DMS153 treated with DMSO at 0.1 percent for 48 hours (cell line): ENCODE data around the gene CIT.

Experiments used
- DNase-seq: peaks from one replicate; lab custom pipeline; 2025; ENCODE audit not compliant: unreplicated experiment; lab: John Stamatoyannopoulos, UW

Gene CIT

GRCh38 chr12:119705182-119705581 is 171.9 kb downstream of the CIT start:
- DNase-seq: no peak

- DNase-seq: no peak
Observed at GRCh38 chr12:119704065-119704747, 172.9 kb downstream of the CIT start.

- DNase-seq: no peak
Observed at GRCh38 chr12:119700078-119700477, 177.0 kb downstream of the CIT start.

- no peak for DNase-seq
Observed at GRCh38 chr12:119699199-119699760, 177.8 kb downstream of the CIT start.

DNA sequence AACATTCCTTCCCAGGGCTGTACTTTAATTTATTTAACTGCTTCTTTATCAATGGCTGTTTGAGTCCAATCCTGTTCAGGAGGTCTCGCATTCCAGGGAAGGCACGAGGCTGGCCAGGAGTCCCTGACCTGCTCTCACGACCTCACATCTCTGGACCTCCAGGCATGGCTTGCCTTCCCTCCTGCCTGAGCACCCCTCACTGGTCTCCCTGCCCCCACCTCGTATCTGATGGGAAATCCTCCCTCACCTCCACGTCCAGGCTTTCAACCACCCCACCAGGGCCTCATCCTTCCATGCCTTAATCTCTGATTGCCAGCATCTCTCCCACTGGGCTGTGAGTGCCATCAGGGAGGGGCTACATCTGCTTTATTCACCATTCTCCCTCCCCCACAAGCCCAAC is 180.2 kb downstream of the CIT start:
- DNase-seq: no peak

DNA sequence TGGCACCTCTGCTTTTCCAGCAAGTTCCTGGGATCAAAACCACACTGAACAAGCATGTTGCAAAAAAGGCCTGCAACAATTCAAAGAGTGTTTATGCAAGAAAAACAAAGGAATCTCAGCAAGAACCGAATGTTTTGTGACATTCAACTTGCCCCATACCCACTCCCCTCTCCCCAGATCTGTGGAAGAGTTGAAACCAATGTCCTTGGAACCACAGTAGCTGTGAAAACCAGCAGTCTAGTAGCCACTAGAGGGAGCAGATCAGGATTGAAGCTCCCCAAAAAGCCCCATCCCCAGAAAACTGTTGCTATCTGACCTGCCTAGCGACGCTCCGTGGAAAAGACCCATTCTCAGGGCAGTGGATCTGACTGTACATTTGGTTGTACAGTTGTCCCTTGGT is 182.1 kb downstream of the CIT start:
- DNase-seq: no peak

- no peak for DNase-seq
Observed at GRCh38 chr12:119694111-119694510, 183.0 kb downstream of the CIT start.

DNA sequence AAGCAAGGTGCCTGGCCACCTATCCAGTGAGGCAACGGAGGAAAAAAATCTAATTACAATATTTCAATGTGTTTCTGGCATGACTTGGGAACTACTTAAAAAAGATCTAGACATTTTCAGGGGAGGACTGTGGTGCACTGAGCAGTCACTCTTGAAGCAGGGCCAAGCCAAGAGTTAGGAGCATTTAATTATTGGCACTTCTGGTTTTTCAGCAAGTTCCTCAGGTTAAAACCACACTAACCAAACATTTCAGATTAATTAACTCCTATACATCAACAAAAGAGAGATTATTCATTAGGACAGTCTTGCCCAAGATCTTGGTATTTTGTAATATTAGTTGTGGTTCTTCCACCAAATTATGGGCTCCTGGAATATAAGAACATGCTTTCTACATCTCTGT is 183.6 kb downstream of the CIT start:
- no peak for DNase-seq

DNA sequence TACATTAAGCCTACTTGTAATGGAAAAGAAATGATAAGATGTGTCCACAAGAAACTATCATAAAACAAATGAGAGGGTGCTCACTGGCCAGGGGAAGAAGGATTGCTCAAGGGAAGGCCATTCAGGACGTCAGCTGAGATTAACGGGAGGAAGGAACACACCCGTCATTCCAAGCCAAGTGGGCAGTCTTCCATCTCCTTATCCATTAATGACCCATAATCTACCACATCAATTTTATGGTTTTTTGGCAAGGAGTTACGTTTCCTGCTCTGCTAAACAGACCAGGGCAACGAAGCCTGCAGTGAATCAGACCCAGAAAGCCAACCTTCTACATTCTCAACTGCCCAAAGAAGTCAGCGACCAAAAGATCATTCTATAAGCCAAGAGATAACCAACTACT is 184.1 kb downstream of the CIT start:
- DNase-seq: no peak

DNA sequence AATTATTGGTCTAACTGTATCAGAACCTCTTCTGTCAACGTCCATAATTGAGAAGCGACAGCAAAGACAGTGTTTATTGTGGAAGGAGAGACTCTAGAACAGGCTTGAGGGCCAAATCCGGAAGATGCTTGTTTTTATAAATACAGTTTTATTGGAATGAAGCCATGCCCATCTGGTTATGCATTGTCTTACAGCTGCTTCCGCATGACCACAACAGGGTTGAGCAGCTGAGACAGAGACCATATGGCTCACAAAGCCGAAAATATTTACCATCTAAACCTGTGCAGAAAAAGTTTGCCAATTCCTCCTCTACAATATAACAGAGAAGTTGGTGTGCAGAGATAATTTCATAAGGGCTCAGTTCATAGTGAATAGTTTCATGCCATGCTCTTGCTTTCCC is 184.7 kb downstream of the CIT start:
- no peak for DNase-seq

GRCh38 chr12:119691202-119691810 is 185.8 kb downstream of the CIT start:
- DNase-seq: no peak

DNA sequence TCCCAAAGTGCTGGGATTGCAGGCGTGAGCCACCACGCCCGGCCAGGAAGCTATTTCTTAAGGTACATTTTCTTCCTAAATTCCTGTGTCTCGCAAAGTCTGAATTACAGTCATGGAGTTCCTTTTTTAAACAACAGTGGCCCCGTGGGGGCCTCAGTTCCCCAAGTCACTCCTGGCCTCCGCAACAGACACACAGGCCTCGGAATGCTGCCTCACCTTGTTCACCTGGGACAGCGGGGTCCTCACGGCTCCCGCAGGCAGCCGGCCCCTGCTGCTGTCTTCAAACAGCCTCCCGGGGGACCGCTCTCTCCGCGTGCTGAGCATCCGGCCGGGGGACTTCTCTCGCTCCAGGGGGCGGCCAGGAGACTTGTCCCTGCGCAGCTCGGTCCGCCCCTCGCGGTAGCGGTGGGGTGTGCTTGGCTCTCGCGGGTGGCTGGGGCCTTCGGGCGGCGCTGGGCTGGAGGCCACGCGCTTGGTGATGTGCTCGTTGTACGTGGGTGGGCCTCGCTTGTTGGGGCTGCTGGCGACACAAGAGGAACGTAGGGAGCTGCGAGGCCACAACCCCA is 187.1 kb downstream of the CIT start:
- DNase-seq: no peak

DNA sequence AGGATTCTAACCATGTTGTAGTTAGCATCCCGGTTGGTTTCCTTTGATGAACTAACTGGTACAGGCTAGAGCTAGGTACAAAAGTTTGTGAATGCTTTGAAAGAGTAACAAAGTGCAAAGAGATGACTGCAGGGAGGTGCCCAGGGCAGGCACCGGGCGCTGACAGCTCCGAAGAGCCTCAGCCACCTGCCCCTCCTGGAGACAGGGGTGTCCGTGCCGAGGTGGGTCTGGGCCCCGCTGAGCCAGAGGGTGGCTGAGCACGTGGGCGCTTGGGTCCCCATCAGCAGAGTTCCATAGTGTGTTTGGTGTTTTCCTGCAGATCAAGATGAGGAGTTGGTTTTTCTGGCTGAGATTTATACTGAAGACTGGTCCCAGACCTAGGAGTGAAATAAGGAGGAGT is 189.2 kb downstream of the CIT start:
- no peak for DNase-seq

GRCh38 chr12:119687406-119687805 is 189.7 kb downstream of the CIT start:
- no peak for DNase-seq

GRCh38 chr12:119686776-119687175 is 190.3 kb downstream of the CIT start:
- DNase-seq: no peak

- DNase-seq: no peak
Observed at GRCh38 chr12:119686355-119686754, 190.8 kb downstream of the CIT start.

DNA sequence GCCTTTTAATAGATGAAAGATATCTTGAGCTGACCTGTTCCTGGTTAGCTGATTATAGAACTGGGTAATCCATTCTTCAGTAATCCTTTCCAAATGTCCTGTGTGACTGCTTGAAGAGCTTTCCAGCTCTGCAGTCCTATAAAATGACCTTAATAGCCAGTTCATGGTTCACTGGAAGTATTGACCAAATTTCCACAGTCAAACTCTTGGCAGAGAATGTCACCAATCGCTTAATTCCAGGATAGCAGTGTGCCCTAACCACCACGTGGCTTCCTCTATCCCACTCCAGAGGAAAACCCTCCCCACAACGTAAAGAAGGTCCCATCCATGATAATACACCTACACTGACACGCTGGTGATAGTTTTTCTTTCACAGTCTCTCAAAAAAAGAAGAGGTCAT is 191.7 kb downstream of the CIT start:
- no peak for DNase-seq

- DNase-seq: no peak
Observed at GRCh38 chr12:119684711-119685369, 192.3 kb downstream of the CIT start.

DNA sequence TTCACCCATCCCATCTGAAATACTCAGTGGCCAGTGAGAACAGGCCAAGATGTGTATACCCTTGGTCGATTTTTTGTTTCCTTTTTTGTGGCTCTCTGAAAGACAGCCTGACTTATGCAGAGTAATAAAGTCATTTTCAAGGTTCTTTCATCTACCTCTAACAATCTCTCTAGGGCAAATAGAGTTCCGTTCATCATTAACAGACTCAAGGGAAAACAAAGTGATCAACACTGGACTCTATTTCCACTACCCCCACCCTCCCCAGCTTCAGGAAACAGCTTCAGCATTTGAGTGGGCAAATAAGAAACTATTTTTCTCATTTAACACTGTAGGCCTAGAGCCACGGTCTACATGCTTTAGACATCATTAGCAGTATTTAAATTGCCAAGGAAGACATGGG is 193.3 kb downstream of the CIT start:
- no peak for DNase-seq

- no peak for DNase-seq
Observed at GRCh38 chr12:119683413-119683812, 193.7 kb downstream of the CIT start.

DNA sequence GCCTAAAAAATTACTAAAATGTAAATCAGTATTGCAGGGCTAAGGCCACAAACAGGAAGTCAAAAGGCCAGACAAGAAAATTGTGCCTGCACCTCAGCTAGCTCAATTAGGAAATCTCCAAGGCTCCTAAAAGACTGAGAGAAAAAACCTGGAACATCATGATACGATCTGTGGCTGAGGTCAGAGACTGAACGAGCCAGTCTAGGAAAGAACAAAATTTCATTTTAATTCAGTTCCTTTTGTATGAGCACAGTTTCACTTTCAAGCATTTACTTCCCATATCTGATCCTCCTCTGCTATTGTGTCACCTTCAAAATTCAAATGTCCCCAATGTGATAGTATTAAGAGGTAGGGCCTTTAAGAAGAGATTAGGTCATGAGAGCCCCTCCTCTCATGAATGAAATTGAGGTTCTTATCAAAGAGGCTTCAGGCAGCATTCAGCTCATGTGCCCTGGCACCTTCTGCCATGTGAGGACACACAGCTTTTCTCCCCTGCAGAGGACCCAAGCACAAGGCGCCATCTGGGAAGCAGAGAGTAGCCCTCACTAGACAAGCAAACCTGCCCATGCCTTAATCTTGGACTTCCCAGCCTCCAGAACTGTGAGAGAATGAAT is 194.4 kb downstream of the CIT start:
- no peak for DNase-seq
